Measurements from ENCODE around the gene GLI3.

DNA sequence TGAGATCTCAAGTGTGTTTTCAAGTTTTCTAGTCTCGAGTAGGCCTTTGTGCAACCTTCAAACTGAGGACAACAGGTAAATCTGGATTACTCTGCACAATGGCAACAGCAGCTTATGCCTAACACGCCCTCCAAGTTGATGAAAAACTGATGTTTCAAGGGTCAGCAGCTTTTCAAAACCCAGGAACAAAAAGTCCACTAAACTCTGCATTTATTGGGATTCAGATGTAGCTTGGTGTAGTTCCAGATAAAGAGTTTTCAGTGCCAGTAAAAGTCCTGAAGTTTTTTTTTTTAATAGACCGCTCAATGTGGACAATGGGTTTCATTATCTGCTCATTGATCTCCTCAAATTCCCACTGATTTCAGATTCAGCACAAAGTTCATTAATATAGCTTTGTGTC is 259.3 kb downstream of the GLI3 start:
- TF ChIP-seq POLR2AphosphoS5 (IDR thresholded peaks at IDR 0.05; ENCODE audit: low read depth, low read length) (no peak), SIN3A (IDR thresholded peaks at IDR 0.05; ENCODE audit: borderline replicate concordance, insufficient read depth, low read length) (no peak)
